Endothelial cell of hepatic sinusoid (primary cell): Measurements from ENCODE around the gene SYCE3.
"Not testable (repeated sequence)": the region's sequence is repeated elsewhere in the genome, so short reads cannot be mapped to it uniquely, and the experiment has no call there.

Experiments
- in situ Hi-C: cut with HindIII; loops from 2 replicates; pipeline ENCODE4 v1.10.0; 2017; ENCODE audit warnings: low sequenced_read_pairs

Gene SYCE3

GRCh38 chr22:50562523-50563412 is at the start of gene SYCE3:
Gene SYCE3 (minus strand): TSS chr22:50562919. CDS start chr22:50556405, 6,514 bp downstream.
- in situ Hi-C loops: no loop called here

GRCh38 chr22:50612168-50612527 is 49.4 kb upstream of the SYCE3 start:
- in situ Hi-C loops: no loop called here

- in situ Hi-C loops: no loop called here
These were observed 48.8 kb upstream of the SYCE3 start for GRCh38 chr22:50611341-50612060.

- in situ Hi-C loops: no loop called here
These were observed 47.9 kb upstream of the SYCE3 start for GRCh38 chr22:50610581-50610980.

GRCh38 chr22:50610041-50610451 is 47.3 kb upstream of the SYCE3 start:
- in situ Hi-C loops: no loop called here

- in situ Hi-C loops: no loop called here
These were observed 46.9 kb upstream of the SYCE3 start for GRCh38 chr22:50609599-50609998.

- in situ Hi-C loops: no loop called here
These were observed 46.3 kb upstream of the SYCE3 start for GRCh38 chr22:50608996-50609395.

- in situ Hi-C loops: not testable (repeated sequence)
These were observed 45.5 kb upstream of the SYCE3 start for GRCh38 chr22:50608058-50608840.

- in situ Hi-C loops: no loop called here
These were observed 44.9 kb upstream of the SYCE3 start for GRCh38 chr22:50607659-50608020.

- in situ Hi-C loops: no loop called here
These were observed 44.4 kb upstream of the SYCE3 start for GRCh38 chr22:50606946-50607658.

GRCh38 chr22:50606165-50606945 is 43.6 kb upstream of the SYCE3 start:
- in situ Hi-C loops: no loop called here

GRCh38 chr22:50605613-50606074 is 42.9 kb upstream of the SYCE3 start:
- in situ Hi-C loops: no loop called here

GRCh38 chr22:50605002-50605612 is 42.4 kb upstream of the SYCE3 start:
- in situ Hi-C loops: no loop called here

- in situ Hi-C loops: no loop called here
These were observed 41.7 kb upstream of the SYCE3 start for GRCh38 chr22:50604256-50605001.

GRCh38 chr22:50603511-50604255 is 41.0 kb upstream of the SYCE3 start:
- in situ Hi-C loops: no loop called here

GRCh38 chr22:50602338-50602700 is 39.6 kb upstream of the SYCE3 start:
- in situ Hi-C loops: no loop called here

GRCh38 chr22:50601669-50602337 is 39.1 kb upstream of the SYCE3 start:
- in situ Hi-C loops: no loop called here
